ENCODE data around the gene TNFSF8. TPM values are rescaled to one million over a fixed set of nuclear protein-coding genes. Genes with fewer than 3 reads are reported as not detected.

The TNFSF8 gene
- total RNA-seq, 1 experiment from 2014 or later = not detected

DNA sequence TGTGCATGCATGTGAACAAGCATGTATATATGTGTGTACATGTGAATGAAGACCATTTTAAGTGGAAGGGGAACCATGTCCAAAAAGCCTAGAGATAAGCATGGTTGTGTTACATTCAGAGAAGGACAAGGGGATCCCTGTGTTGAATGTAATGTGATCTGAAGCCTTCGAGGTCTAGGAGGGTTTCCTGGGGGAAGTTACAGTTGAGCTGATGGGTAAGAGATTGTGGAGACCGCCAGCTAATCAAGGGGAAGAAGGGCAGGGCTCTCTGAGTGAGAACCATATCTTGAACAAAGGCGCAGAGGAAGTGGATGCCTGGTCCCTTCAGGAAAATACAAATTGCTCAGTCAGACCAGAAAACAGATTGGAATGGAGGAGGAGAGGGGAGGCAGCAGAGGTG, 79.1 kb downstream of the TNFSF8 start:
- Histone ChIP-seq H3K4me2 (no peak overlapping the region), H3K9me3 (ENCODE audit: insufficient read depth, low read depth) (peaks cover 3% of the 10 kb centered on the region; the same call in 1 of the 2 replicates), H3K27ac (no peak overlapping the region), H4K20me1 (ENCODE audit: insufficient read depth) (no peaks in the 10 kb centered on the region), H3K79me2 (ENCODE audit: low read depth) (no peaks in the 10 kb centered on the region), H3K4me3 (no peak overlapping the region), H3K36me3 (ENCODE audit: low read depth) (no peaks in the 10 kb centered on the region), H3K9me2 (ENCODE audit: insufficient read depth) (no peaks in the 10 kb centered on the region), H2AFZ (no peak overlapping the region), H3F3A (ENCODE audit: insufficient read depth, low read depth) (no peaks in the 10 kb centered on the region), H3K4me1 (replicated peaks; ENCODE audit: insufficient read depth) (peaks cover 17% of the 10 kb centered on the region), H3K27me3 (ENCODE audit: insufficient read depth, low read depth) (no peaks in the 10 kb centered on the region)
- BruUV-seq (replicated peaks) = no TSS peak
- intact Hi-C loops (cut with micrococcal nuclease; ENCODE audit: unreplicated experiment) = no loop called here
- ChIA-PET POLR2A (ENCODE audit: unreplicated experiment) (no interaction called here), CTCF (no interaction called here)
- TF ChIP-seq EZH2 (IDR thresholded peaks at IDR 0.05; ENCODE audit: low read depth) = no peak
- TF ChIP-seq, protein P1, sequence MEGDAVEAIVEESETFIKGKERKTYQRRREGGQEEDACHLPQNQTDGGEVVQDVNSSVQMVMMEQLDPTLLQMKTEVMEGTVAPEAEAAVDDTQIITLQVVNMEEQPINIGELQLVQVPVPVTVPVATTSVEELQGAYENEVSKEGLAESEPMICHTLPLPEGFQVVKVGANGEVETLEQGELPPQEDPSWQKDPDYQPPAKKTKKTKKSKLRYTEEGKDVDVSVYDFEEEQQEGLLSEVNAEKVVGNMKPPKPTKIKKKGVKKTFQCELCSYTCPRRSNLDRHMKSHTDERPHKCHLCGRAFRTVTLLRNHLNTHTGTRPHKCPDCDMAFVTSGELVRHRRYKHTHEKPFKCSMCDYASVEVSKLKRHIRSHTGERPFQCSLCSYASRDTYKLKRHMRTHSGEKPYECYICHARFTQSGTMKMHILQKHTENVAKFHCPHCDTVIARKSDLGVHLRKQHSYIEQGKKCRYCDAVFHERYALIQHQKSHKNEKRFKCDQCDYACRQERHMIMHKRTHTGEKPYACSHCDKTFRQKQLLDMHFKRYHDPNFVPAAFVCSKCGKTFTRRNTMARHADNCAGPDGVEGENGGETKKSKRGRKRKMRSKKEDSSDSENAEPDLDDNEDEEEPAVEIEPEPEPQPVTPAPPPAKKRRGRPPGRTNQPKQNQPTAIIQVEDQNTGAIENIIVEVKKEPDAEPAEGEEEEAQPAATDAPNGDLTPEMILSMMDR (conservative IDR thresholded peaks at IDR 0.05) = no peak
- no peak for DNase-seq

Other genes with a start within 250 kb of the TNFSF8 start
- not detected in 2 replicates for gene TEX48, start 248.4 kb downstream of the TNFSF8 start, total RNA-seq (2021)
- gene TNFSF15, start 124.6 kb downstream of the TNFSF8 start, total RNA-seq (2021) = 0.33 and 0.55 TPM in 2 replicates
- gene TNC, start 187.6 kb upstream of the TNFSF8 start, total RNA-seq (2021) = 1.1 and 1.9 TPM in 2 replicates

Measured in PC-9 (cell line).